LNCAP (cell line): ENCODE results near the gene MAP2.

Experiments used
- TF ChIP-seq, protein P1 (sequence below): fragments of 450-650 bp; IDR thresholded peaks from 2 replicates; pipeline ENCODE4 v1.5.1; 2017; ENCODE audit warnings: mild to moderate bottlenecking

The MAP2 gene

DNA sequence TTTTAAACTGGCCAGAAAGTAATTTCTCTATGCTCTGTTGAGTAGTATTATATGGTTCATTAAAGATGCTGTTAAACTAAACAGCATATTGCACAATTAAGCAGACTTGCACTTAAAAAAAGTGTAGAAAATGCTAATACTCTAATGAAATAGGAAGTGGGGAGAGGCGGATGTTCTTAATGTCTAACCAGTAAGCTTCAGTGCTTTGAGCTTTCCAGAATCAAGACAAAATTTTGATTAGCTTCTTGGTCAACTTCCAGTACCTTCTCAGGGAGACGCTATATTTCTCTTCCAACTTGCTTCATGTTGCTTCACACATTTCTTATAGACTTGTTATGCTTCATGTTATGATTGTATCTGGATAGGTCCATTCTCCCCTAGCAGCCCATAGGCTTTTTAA, 89.1 kb downstream of the MAP2 start:
- TF ChIP-seq, protein P1, sequence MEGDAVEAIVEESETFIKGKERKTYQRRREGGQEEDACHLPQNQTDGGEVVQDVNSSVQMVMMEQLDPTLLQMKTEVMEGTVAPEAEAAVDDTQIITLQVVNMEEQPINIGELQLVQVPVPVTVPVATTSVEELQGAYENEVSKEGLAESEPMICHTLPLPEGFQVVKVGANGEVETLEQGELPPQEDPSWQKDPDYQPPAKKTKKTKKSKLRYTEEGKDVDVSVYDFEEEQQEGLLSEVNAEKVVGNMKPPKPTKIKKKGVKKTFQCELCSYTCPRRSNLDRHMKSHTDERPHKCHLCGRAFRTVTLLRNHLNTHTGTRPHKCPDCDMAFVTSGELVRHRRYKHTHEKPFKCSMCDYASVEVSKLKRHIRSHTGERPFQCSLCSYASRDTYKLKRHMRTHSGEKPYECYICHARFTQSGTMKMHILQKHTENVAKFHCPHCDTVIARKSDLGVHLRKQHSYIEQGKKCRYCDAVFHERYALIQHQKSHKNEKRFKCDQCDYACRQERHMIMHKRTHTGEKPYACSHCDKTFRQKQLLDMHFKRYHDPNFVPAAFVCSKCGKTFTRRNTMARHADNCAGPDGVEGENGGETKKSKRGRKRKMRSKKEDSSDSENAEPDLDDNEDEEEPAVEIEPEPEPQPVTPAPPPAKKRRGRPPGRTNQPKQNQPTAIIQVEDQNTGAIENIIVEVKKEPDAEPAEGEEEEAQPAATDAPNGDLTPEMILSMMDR, result no peak

DNA sequence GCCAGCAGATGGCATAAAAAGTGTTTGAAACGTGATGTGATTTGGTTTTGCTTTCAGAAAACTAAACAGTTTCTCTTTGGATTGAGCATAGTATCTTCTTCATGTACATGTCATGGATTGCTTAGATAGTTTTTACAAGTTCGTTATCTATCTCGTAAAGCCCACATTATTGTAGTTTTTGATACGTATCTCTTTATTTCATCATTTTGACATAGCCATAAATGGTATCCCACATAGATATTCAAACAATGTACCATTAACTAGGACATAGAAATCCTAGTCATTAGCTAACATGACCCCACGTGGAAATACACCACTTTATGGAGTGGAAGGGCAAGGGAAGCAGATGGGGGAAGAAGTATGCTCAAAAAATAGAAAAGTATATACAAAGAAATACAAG, 93.6 kb downstream of the MAP2 start:
- TF ChIP-seq, protein P1, result no peak

DNA sequence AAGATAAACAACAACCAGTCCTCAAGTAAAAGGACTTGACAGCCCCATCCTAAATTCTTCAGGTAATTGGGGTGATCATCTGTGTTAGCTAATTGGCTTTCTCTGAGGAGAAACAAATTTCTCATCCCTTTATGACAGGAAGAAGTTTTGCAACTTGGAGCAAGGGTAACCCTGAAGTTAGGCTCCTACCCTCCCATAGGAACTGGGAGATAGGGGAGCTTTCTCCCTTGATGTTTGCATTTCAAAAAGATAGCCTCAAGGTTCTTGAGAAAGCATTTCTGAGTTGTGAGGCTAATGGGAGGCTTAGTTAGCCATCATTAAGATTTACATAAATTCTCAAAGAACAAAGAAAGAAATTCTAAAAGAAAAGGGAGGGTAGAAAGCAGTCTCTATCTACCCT, 95.4 kb downstream of the MAP2 start:
- TF ChIP-seq, protein P1, result no peak

DNA sequence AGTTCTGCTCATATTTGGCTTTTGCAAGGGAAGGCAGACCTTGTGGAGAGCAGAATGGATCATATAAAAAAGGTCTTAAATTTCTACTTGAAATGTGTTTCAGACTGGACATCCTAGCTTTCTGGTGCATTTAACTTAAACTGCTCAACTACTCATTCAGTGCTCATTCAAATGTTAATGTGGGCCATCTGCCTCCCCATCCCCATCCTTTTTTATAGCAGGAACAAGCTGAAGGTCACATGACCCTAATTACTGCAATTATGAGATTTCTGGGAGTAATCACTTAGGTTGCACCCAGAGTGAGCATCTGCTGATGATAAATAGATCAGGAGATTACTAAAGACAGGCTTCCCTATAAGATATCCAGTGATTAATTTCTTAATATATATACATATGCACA, 96.1 kb downstream of the MAP2 start:
- TF ChIP-seq, protein P1, result no peak

DNA sequence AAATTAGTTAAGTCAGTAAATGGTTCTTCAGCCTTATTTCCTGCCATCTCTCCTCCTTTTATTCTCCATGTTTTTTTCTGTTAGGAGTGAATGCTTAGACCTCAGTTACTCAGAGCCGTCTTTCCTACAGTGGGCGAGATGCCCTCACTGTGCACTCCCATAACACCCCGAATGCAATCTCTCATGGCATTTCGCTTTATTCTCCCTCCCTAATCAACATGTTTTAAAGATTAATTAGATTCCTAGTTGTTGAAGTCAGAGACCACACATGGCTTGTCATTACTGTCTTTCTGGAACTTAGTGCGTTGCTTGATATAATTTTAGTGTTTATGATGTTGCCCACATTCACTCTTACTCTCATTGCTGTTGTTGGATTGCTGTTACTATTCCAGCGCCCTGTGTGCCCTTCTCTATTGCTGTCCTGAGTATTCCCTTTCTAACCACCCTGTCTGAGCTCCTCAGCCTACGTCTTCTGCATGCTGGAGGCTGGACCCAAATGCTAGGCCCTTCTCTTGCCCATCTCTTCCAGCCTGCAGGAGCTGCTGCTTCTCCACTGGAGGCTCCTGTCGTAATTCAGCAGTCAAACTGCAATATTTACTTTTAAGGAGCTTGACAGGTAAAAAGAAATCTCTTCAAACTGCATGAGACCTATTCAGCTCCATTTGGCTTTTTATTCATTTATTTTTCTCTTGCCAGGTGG, 99.3 kb downstream of the MAP2 start:
- TF ChIP-seq, protein P1, result no peak

DNA sequence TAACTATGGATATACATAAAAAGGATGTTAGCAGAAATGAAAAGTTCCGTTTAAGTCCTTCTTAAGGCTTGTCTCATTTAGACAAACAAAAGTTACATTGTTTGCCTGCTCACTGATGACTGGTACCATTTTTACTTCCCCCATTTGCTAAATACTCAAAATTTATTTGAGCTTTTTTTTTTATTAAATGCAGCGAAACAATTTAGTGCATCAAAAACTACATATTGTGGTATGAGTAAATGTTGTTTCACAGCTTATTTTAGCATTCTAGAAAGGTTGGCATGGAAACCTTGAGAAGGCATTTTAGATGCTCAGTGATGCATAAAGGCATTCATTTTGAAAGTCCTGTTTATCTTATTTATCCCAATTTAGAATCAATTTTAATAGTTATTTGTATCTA, 100.0 kb downstream of the MAP2 start:
- TF ChIP-seq, protein P1, result no peak

DNA sequence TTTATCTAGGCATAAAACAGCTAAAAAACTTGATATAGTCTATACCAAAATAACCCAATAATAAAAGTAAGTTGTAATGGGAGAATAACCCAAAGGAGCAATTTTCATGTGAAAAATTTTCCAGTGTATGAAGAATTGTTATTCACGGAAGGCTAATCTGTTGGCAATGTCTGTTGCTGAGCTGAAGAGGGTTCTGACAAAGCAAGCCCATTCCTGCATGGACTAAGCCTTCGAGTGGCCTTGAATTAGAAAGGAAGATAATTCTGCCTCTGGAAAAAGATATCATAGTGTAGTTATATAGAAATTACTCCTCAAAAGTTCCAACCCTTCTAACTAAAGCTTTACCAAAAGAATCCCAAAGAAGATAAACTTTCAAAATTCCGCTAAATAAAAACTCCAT, 101.5 kb downstream of the MAP2 start:
- TF ChIP-seq, protein P1, result no peak

DNA sequence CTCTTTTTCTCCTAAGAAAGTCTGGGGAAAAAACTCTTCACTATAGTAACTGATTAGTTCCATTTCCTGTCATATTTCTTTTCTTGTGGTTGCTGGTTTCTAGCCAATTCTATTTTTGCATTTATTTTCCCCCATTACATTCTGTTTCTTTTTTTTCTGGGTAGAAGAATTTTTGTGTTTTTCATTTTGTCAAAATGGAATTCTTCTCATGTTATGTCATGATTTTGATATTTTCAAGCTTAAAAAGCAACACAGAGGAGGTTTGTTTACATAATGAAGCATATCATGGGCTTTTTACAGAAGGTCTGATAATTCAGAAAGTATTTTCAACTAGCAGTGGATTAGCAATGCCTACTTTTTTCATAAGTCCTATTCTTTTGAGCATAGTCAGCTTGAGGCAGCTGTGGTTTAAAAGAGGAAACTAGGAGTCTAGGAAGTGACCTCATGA, 102.0 kb downstream of the MAP2 start:
- TF ChIP-seq, protein P1, result no peak
